Endodermal cell (in vitro differentiated cells): ENCODE data around the gene TRAPPC13. TPM values are rescaled to one million over a fixed set of nuclear protein-coding genes. Genes with fewer than 3 reads are reported as not detected.

ENCODE experiments used
- DNase-seq: peaks from one replicate; pipeline ENCODE4 v3.0.0-alpha.2; 2017
- H3K27ac ChIP-seq: 2 replicates; pipeline ENCODE4 v1.5.1; 2013; ENCODE audit warnings: mild to moderate bottlenecking, low read depth, low read length, moderate library complexity
- H3K27me3 ChIP-seq: 2 replicates; pipeline ENCODE4 v1.6.1; 2013; ENCODE audit warnings: mild to moderate bottlenecking, low read length, moderate library complexity; ENCODE audit not compliant: insufficient read depth, control insufficient read depth, poor library complexity, severe bottlenecking
- H3K36me3 ChIP-seq: 2 replicates; pipeline ENCODE4 v1.7.0; 2013; ENCODE audit warnings: mild to moderate bottlenecking, low read length, moderate library complexity; ENCODE audit not compliant: control insufficient read depth, insufficient read depth
- H3K4me1 ChIP-seq: one replicate; pipeline ENCODE4 v1.7.0; 2013; ENCODE audit warnings: low read length; ENCODE audit not compliant: control insufficient read depth, insufficient read depth
- H3K4me3 ChIP-seq: 2 replicates; pipeline ENCODE4 v1.5.1; 2013; ENCODE audit warnings: mild to moderate bottlenecking, low read length, moderate library complexity
- H3K9ac ChIP-seq: 2 replicates; pipeline ENCODE4 v1.6.1; 2013; ENCODE audit warnings: mild to moderate bottlenecking, low read length, moderate library complexity; ENCODE audit not compliant: poor library complexity, severe bottlenecking; ENCODE audit errors: extremely low read depth
- H3K9me3 ChIP-seq: 2 replicates; pipeline ENCODE4 v1.6.1; 2013; ENCODE audit warnings: mild to moderate bottlenecking, low read length, moderate library complexity; ENCODE audit not compliant: control insufficient read depth
- H3K27ac Mint-ChIP-seq: 2 replicates; pipeline ENCODE4 v1.8.0; 2020; ENCODE audit warnings: mixed read lengths
- H3K27me3 Mint-ChIP-seq: 2 replicates; pipeline ENCODE4 v1.8.0; 2021; ENCODE audit warnings: mild to moderate bottlenecking, mixed read lengths; ENCODE audit not compliant: insufficient read depth
- H3K36me3 Mint-ChIP-seq: 2 replicates; pipeline ENCODE4 v1.8.0; 2020; ENCODE audit warnings: low read depth, mixed read lengths
- H3K4me1 Mint-ChIP-seq: 2 replicates; pipeline ENCODE4 v1.8.0; 2020; ENCODE audit warnings: mixed read lengths
- H3K4me3 Mint-ChIP-seq: 2 replicates; pipeline ENCODE4 v1.8.0; 2020; ENCODE audit warnings: mild to moderate bottlenecking, moderate library complexity, mixed read lengths
- H3K9me3 Mint-ChIP-seq: 2 replicates; pipeline ENCODE4 v1.8.0; 2020; ENCODE audit warnings: mild to moderate bottlenecking, mixed read lengths
- WGBS, 2 experiments: methylation state at CpG; one replicate each; pipeline versions ENCODE4 v1.1.5 to v1.1.7; 2013; ENCODE audit warnings: missing lambda C conversion rate in 2 of 2, mixed read lengths in 1 of 2; ENCODE audit not compliant: insufficient coverage in 1 of 2, insufficient read length in 1 of 2; 5-methylcytosine and 5-hydroxymethylcytosine counted together
- total RNA-seq, 2 donors: library from RNA; stranded (reverse); fragmentation: NEBNext Ultra II Directional in 1 of 2; extraction: Animal tissue kit (Norgen Biotek cat#: 25700) in 1 of 2; gene quantifications; 2 replicates in 1 of 2; 3 replicates in 1 of 2; pipeline ENCODE4 v1.2.1, GENCODE V29; 2021
- TF ChIP-seq, protein P1 (sequence below): fragments of 200-600 bp; sonication (generic); conservative IDR thresholded peaks from 2 replicates; pipeline ENCODE4 v1.5.0; 2021; ENCODE audit warnings: antibody characterized with exemption, mild to moderate bottlenecking

Gene TRAPPC13
- total RNA-seq, 2 donors from 2014 or later: 19.0 to 26.0 TPM

DNA sequence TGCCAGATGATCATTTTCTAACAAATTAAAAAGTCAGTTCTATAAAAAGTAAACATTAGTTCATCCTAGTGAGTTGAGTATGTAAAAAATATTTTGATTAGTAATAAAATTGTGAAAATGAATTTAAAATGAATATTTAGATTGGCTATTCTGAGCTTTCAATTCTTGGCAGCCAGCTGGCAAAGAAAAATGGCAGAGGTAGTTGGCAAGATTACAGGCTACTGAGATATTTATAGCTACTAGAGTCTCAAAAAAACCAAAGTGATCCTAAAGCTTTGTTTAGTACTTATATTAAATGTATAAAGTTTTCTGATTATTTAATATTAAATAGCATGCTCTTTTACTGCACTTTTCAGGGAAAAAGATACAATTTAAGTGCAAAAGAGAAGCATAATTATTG lies 72.1 kb downstream of the TRAPPC13 start:
- H3K27me3 Mint-ChIP-seq: no peaks in the 10 kb centered on the region

DNA sequence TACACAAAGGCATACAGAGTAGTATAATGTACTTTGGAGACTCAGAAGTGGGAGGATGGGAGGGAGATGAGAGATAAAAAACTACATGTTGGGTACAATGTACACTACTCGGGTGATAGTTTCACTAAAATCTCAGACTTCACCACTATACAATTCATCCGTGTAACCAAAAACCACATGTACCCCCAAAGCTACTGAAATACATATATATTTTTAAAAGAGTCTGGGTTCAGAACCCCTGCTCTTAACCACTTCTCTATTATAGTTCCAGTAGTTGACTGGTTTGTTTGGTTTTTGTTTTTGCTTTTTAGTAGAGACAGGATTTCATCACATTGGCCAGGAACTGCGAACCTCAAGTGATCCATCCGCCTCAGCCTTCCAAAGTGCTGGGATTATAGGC lies 74.5 kb downstream of the TRAPPC13 start:
- TF ChIP-seq, protein P1, sequence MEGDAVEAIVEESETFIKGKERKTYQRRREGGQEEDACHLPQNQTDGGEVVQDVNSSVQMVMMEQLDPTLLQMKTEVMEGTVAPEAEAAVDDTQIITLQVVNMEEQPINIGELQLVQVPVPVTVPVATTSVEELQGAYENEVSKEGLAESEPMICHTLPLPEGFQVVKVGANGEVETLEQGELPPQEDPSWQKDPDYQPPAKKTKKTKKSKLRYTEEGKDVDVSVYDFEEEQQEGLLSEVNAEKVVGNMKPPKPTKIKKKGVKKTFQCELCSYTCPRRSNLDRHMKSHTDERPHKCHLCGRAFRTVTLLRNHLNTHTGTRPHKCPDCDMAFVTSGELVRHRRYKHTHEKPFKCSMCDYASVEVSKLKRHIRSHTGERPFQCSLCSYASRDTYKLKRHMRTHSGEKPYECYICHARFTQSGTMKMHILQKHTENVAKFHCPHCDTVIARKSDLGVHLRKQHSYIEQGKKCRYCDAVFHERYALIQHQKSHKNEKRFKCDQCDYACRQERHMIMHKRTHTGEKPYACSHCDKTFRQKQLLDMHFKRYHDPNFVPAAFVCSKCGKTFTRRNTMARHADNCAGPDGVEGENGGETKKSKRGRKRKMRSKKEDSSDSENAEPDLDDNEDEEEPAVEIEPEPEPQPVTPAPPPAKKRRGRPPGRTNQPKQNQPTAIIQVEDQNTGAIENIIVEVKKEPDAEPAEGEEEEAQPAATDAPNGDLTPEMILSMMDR: no peak
- Histone ChIP-seq H3K4me3 (no peak overlapping the region), H3K27me3 (peaks cover 19% of the 10 kb centered on the region), H3K27ac (no peak overlapping the region), H3K4me1 (peaks cover 3% of the 10 kb centered on the region), H3K9me3 (no peaks in the 10 kb centered on the region), H3K9ac (no peak overlapping the region), H3K36me3 (peaks cover 18% of the 10 kb centered on the region)
- H3K9me3 Mint-ChIP-seq: no peaks in the 10 kb centered on the region
- no peaks in the 10 kb centered on the region for H3K27me3 Mint-ChIP-seq
- no peak overlapping the region for H3K4me3 Mint-ChIP-seq
- peaks cover 27% of the 10 kb centered on the region for H3K36me3 Mint-ChIP-seq
- H3K4me1 Mint-ChIP-seq: no peaks in the 10 kb centered on the region
- 93% methylated on average over 4 of the region's 4 CpGs; no CpG with 5 or more reads in 1 of the 2 experiments for WGBS, 2 experiments
- no peak overlapping the region for H3K27ac Mint-ChIP-seq
- DNase-seq: no peak

More for the DNA sequence above, 72.1 kb downstream of the TRAPPC13 start:
- H3K27ac Mint-ChIP-seq: no peak overlapping the region
- no peaks in the 10 kb centered on the region for H3K9me3 Mint-ChIP-seq
- DNase-seq: no peak
- Histone ChIP-seq H3K36me3 (peaks cover 15% of the 10 kb centered on the region), H3K9me3 (no peaks in the 10 kb centered on the region), H3K4me1 (peaks cover 3% of the 10 kb centered on the region), H3K27ac (no peak overlapping the region), H3K4me3 (no peak overlapping the region), H3K9ac (no peak overlapping the region), H3K27me3 (peaks cover 4% of the 10 kb centered on the region)
- H3K4me1 Mint-ChIP-seq: no peaks in the 10 kb centered on the region
- TF ChIP-seq, protein P1: no peak
- H3K4me3 Mint-ChIP-seq: no peak overlapping the region
- H3K36me3 Mint-ChIP-seq: peaks cover 25% of the 10 kb centered on the region

DNA sequence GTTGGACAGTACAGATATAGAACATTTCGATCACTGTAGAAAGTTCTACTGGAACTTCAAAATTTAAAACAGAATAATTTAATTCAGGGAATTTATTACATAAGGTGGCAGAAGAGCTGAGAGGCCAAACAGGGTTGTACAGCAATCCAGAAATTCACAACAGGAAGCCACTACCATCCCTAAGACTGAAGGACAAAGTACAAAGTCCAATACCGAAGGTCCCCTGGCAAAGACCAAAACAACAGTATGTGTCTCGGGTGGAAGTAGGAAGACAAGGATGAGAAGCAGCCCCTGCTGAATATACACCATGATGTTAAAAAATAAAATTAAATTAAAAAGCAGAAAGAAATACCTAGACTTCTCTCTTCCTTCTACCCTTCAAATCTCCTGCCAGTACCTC lies 77.2 kb downstream of the TRAPPC13 start:
- TF ChIP-seq, protein P1: no peak
- H3K4me3 Mint-ChIP-seq: no peak overlapping the region
- Histone ChIP-seq H3K4me1 (peaks cover 3% of the 10 kb centered on the region), H3K9ac (no peak overlapping the region), H3K36me3 (peaks cover 19% of the 10 kb centered on the region), H3K9me3 (no peaks in the 10 kb centered on the region), H3K27me3 (peaks cover 27% of the 10 kb centered on the region), H3K4me3 (no peak overlapping the region), H3K27ac (no peak overlapping the region)
- WGBS, 2 experiments: 91 to 100% methylated on average over 1 to 3 of the region's 3 CpGs
- no peak for DNase-seq
- H3K9me3 Mint-ChIP-seq: no peaks in the 10 kb centered on the region
- H3K27me3 Mint-ChIP-seq: no peaks in the 10 kb centered on the region
- no peak overlapping the region for H3K27ac Mint-ChIP-seq
- H3K4me1 Mint-ChIP-seq: peaks cover 3% of the 10 kb centered on the region
- H3K36me3 Mint-ChIP-seq: peaks cover 30% of the 10 kb centered on the region
